NCI-H2107 treated with DMSO at 0.1 percent for 48 hours (cell line): Measurements from ENCODE around the gene PTPN12.

ENCODE experiments used
- DNase-seq: peaks from one replicate; lab custom pipeline; 2025; ENCODE audit not compliant: unreplicated experiment; lab: John Stamatoyannopoulos, UW

The PTPN12 gene

GRCh38 chr7:77658928-77659327 is 121.8 kb downstream of the PTPN12 start:
- DNase-seq, result no peak

GRCh38 chr7:77661816-77662215 is 124.7 kb downstream of the PTPN12 start:
- DNase-seq, result no peak

- DNase-seq, result no peak
Observed at GRCh38 chr7:77662869-77663268, 125.8 kb downstream of the PTPN12 start.

GRCh38 chr7:77664715-77665114 is 127.6 kb downstream of the PTPN12 start:
- DNase-seq, result no peak

- DNase-seq, result no peak
Observed at GRCh38 chr7:77665161-77665560, 128.1 kb downstream of the PTPN12 start.

GRCh38 chr7:77667459-77668086 is 130.5 kb downstream of the PTPN12 start:
- no peak for DNase-seq

GRCh38 chr7:77674878-77675277 is 137.8 kb downstream of the PTPN12 start:
- DNase-seq, result no peak

- no peak for DNase-seq
Observed at GRCh38 chr7:77679608-77680007, 142.5 kb downstream of the PTPN12 start.

GRCh38 chr7:77680266-77680665 is 143.2 kb downstream of the PTPN12 start:
- DNase-seq, result no peak

GRCh38 chr7:77684030-77684429 is 146.9 kb downstream of the PTPN12 start:
- DNase-seq, result no peak

- peak; percentile 49 for DNase-seq
Observed at GRCh38 chr7:77685233-77685632, 148.1 kb downstream of the PTPN12 start.

GRCh38 chr7:77687100-77687746 is 150.1 kb downstream of the PTPN12 start:
- no peak for DNase-seq

- DNase-seq, result no peak
Observed at GRCh38 chr7:77687747-77688144, 150.7 kb downstream of the PTPN12 start.
